VCaP (cell line): ENCODE results near the gene EPHB2.

Experiments used
- H3K27ac ChIP-seq: fragments of 450-650 bp; 2 replicates; pipeline ENCODE4 v1.5.1; 2017
- CTCF ChIP-seq: fragments of 450-650 bp; conservative IDR thresholded peaks from 2 replicates; pipeline ENCODE4 v1.5.1; 2017; ENCODE audit warnings: mild to moderate bottlenecking, moderate library complexity

EPHB2 gene

GRCh38 chr1:22784737-22785136 lies 74.1 kb downstream of the EPHB2 start:
- TF ChIP-seq CTCF = no peak
- no peak overlapping the region for H3K27ac ChIP-seq

- no peak for TF ChIP-seq CTCF
- no peak overlapping the region for H3K27ac ChIP-seq
Observed at GRCh38 chr1:22786101-22786500, 75.5 kb downstream of the EPHB2 start.

- TF ChIP-seq CTCF = no peak
- no peak overlapping the region for H3K27ac ChIP-seq
Observed at GRCh38 chr1:22786719-22787489, 76.3 kb downstream of the EPHB2 start.

- no peak overlapping the region for H3K27ac ChIP-seq
- no peak for TF ChIP-seq CTCF
Observed at GRCh38 chr1:22787636-22788035, 77.0 kb downstream of the EPHB2 start.

GRCh38 chr1:22788254-22788661 lies 77.6 kb downstream of the EPHB2 start:
- H3K27ac ChIP-seq = no peak overlapping the region
- no peak for TF ChIP-seq CTCF

- H3K27ac ChIP-seq = no peak overlapping the region
- TF ChIP-seq CTCF = no peak
Observed at GRCh38 chr1:22789356-22789994, 78.8 kb downstream of the EPHB2 start.

- TF ChIP-seq CTCF = no peak
- H3K27ac ChIP-seq = no peak overlapping the region
Observed at GRCh38 chr1:22790232-22791008, 79.8 kb downstream of the EPHB2 start.
